Measurements from ENCODE around the gene CDC5L. TPM values are rescaled to one million over a fixed set of nuclear protein-coding genes. Genes with fewer than 3 reads are reported as not detected.

Gene CDC5L
- total RNA-seq, 1 experiment from 2014 or later: 23.8 TPM

- DNase-seq: no peak
- Histone ChIP-seq H3K4me1 (no peaks in the 10 kb centered on the region), H3K4me3 (ENCODE audit: low read depth, low read length) (no peak overlapping the region), H3K9me3 (no peaks in the 10 kb centered on the region), H3K36me3 (ENCODE audit: control insufficient read depth, insufficient read depth, low read length) (no peaks in the 10 kb centered on the region), H3K27me3 (replicated peaks; ENCODE audit: control insufficient read depth, insufficient read depth, low read length) (no peaks in the 10 kb centered on the region)
- intact Hi-C loops (cut with micrococcal nuclease; ENCODE audit: unreplicated experiment): no loop called here
- Mint-ChIP-seq H3K27me3 (ENCODE audit: insufficient read depth, unreplicated experiment) (no peaks in the 10 kb centered on the region), H3K4me3 (ENCODE audit: unreplicated experiment) (no peak overlapping the region), H3K9me3 (ENCODE audit: unreplicated experiment) (no peaks in the 10 kb centered on the region), H3K27ac (ENCODE audit: unreplicated experiment) (no peak overlapping the region), H3K4me1 (ENCODE audit: low read depth, unreplicated experiment) (peaks cover 8% of the 10 kb centered on the region), H3K36me3 (ENCODE audit: insufficient read depth, unreplicated experiment) (peaks cover 17% of the 10 kb centered on the region)
- BruUV-seq (replicated peaks): no TSS peak
- TF ChIP-seq CTCF (IDR thresholded peaks at IDR 0.05; ENCODE audit: insufficient read depth in 1 of 2, low read depth in 1 of 2, low read length in 1 of 2, severe bottlenecking in 1 of 2, unreplicated experiment in 1 of 2): no peak
- ChIA-PET CTCF (no interaction called here), POLR2A (no interaction called here)
Observed at GRCh38 chr6:44454198-44454597, 66.7 kb downstream of the CDC5L start.

GRCh38 chr6:44456070-44456965 is 68.8 kb downstream of the CDC5L start:
- Histone ChIP-seq H3K27me3 (replicated peaks; ENCODE audit: control insufficient read depth, insufficient read depth, low read length) (no peaks in the 10 kb centered on the region), H3K9me3 (no peaks in the 10 kb centered on the region), H3K36me3 (ENCODE audit: control insufficient read depth, insufficient read depth, low read length) (no peaks in the 10 kb centered on the region), H3K4me1 (no peaks in the 10 kb centered on the region), H3K4me3 (ENCODE audit: low read depth, low read length) (peak overlapping the region; percentile 3; the same call in 1 of the 2 replicates)
- CTCF ChIA-PET: interaction anchor here (2.2 kb wide), 1 partner anchor 19 kb away, joined by 8 read pairs; no protein-coding TSS in a partner anchor
- Mint-ChIP-seq H3K4me1 (ENCODE audit: low read depth, unreplicated experiment) (peaks cover 8% of the 10 kb centered on the region), H3K4me3 (ENCODE audit: unreplicated experiment) (no peak overlapping the region), H3K27ac (ENCODE audit: unreplicated experiment) (no peak overlapping the region), H3K27me3 (ENCODE audit: insufficient read depth, unreplicated experiment) (no peaks in the 10 kb centered on the region), H3K9me3 (ENCODE audit: unreplicated experiment) (no peaks in the 10 kb centered on the region), H3K36me3 (ENCODE audit: insufficient read depth, unreplicated experiment) (peaks cover 17% of the 10 kb centered on the region)
- intact Hi-C loops (cut with micrococcal nuclease; ENCODE audit: unreplicated experiment): loop anchor here (1.0 kb wide), 1 partner anchor 25 kb away; no protein-coding TSS in a partner anchor
- BruUV-seq (replicated peaks): no TSS peak
- DNase-seq: peak in 1 of 2 experiments; percentile 59
- POLR2A ChIA-PET: no interaction called here
- peak; percentile 71 to 89 for TF ChIP-seq CTCF (IDR thresholded peaks at IDR 0.05; ENCODE audit: insufficient read depth in 1 of 2, low read depth in 1 of 2, low read length in 1 of 2, severe bottlenecking in 1 of 2, unreplicated experiment in 1 of 2)

- CTCF ChIA-PET: interaction anchor here (2.2 kb wide), 1 partner anchor 19 kb away, joined by 8 read pairs; no protein-coding TSS in a partner anchor
- POLR2A ChIA-PET: interaction anchor here (0.5 kb wide), 1 partner anchor 252 kb away, joined by 3 read pairs; no protein-coding TSS in a partner anchor
- no peaks in the 10 kb centered on the region for H3K9me3 Mint-ChIP-seq (ENCODE audit: unreplicated experiment)
- no peaks in the 10 kb centered on the region for H3K27me3 Mint-ChIP-seq (ENCODE audit: insufficient read depth, unreplicated experiment)
- TF ChIP-seq CTCF (IDR thresholded peaks at IDR 0.05; ENCODE audit: insufficient read depth in 1 of 2, low read depth in 1 of 2, low read length in 1 of 2, severe bottlenecking in 1 of 2, unreplicated experiment in 1 of 2): no peak
- H3K9me3 ChIP-seq: no peaks in the 10 kb centered on the region
- intact Hi-C loops (cut with micrococcal nuclease; ENCODE audit: unreplicated experiment): loop anchor here (1.0 kb wide), 1 partner anchor 26 kb away; no protein-coding TSS in a partner anchor
- no TSS peak for BruUV-seq (replicated peaks)
- DNase-seq: no peak
- H3K4me1 Mint-ChIP-seq (ENCODE audit: low read depth, unreplicated experiment): peaks cover 8% of the 10 kb centered on the region
- no peaks in the 10 kb centered on the region for H3K4me1 ChIP-seq
- no peak overlapping the region for H3K4me3 Mint-ChIP-seq (ENCODE audit: unreplicated experiment)
- peaks cover 17% of the 10 kb centered on the region for H3K36me3 Mint-ChIP-seq (ENCODE audit: insufficient read depth, unreplicated experiment)
- H3K27ac Mint-ChIP-seq (ENCODE audit: unreplicated experiment): no peak overlapping the region
- H3K27me3 ChIP-seq (replicated peaks; ENCODE audit: control insufficient read depth, insufficient read depth, low read length): no peaks in the 10 kb centered on the region
- H3K4me3 ChIP-seq (ENCODE audit: low read depth, low read length): no peak overlapping the region
- no peaks in the 10 kb centered on the region for H3K36me3 ChIP-seq (ENCODE audit: control insufficient read depth, insufficient read depth, low read length)
Observed at GRCh38 chr6:44456966-44457292, 69.4 kb downstream of the CDC5L start.
